ENCODE data around the gene PSD4.

Gene PSD4

GRCh38 chr2:113167962-113168340, 5.8 kb upstream of the PSD4 start:
- DNase-seq (ENCODE audit: low read depth) = no peak

- no peak for DNase-seq (ENCODE audit: low read depth)
Observed at GRCh38 chr2:113169002-113169530, 4.7 kb upstream of the PSD4 start.

GRCh38 chr2:113169586-113169985, 4.2 kb upstream of the PSD4 start:
- DNase-seq (ENCODE audit: low read depth) = no peak

DNA sequence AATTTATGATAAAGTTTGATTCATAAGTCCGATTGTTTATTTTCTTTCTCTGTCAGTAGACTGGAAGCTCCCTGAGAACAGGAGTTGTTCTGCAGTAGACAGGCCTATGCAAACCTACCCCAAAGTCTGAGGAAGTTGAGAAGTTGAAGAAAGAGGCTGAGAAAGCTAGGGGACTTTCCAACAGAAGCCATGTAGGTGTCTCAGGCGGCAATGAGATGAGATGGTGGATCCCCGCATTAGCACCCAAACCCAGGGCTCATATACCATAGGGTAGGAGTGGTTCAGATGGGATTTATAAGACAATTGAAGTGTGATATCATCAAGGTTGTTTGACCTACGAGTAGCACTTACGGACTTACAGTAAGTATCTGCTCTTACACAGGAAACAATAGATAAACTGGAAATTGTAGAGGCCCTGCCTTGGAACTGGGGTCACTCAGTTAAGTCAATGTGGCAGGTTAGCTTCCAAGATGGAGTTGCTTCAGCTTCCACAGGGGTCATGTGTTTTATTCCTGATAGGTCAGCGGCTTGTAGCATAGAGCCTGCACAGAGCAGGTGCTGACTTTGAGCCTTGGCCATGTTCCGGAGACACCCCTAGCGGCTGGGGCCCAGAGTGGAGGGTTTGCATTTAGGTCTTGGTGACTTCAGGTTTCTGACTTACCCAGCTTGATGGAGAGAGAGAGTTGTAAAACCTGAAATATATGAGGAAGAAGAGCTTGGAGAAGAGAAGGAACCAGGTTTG, 2.3 kb upstream of the PSD4 start:
- no peak for DNase-seq (ENCODE audit: low read depth)

- DNase-seq (ENCODE audit: low read depth) = no peak
Observed at GRCh38 chr2:113172721-113173541, 840 bp upstream of the PSD4 start.

DNA sequence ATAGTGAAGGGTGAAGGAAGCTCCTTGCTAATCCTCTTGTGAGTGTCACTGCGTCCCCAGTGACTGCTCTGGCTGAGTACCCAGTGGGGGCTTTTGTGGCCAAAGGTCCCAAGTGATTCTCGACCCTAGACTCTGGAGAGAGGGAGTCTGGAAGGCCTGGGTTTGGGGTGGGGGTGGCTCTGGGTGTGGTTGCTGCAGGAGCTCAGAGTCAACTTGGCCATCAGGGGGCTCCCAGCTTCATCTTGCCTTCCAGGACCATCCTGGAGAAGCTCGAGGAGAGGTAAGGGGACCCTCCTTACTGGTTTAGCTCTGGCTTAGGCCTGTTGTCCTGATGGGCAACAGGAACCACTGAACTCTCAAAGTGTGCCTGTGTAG, 592 bp downstream of the PSD4 start:
- no peak for DNase-seq (ENCODE audit: low read depth)

GRCh38 chr2:113175042-113175628, 1.4 kb downstream of the PSD4 start:
- DNase-seq (ENCODE audit: low read depth) = no peak

DNA sequence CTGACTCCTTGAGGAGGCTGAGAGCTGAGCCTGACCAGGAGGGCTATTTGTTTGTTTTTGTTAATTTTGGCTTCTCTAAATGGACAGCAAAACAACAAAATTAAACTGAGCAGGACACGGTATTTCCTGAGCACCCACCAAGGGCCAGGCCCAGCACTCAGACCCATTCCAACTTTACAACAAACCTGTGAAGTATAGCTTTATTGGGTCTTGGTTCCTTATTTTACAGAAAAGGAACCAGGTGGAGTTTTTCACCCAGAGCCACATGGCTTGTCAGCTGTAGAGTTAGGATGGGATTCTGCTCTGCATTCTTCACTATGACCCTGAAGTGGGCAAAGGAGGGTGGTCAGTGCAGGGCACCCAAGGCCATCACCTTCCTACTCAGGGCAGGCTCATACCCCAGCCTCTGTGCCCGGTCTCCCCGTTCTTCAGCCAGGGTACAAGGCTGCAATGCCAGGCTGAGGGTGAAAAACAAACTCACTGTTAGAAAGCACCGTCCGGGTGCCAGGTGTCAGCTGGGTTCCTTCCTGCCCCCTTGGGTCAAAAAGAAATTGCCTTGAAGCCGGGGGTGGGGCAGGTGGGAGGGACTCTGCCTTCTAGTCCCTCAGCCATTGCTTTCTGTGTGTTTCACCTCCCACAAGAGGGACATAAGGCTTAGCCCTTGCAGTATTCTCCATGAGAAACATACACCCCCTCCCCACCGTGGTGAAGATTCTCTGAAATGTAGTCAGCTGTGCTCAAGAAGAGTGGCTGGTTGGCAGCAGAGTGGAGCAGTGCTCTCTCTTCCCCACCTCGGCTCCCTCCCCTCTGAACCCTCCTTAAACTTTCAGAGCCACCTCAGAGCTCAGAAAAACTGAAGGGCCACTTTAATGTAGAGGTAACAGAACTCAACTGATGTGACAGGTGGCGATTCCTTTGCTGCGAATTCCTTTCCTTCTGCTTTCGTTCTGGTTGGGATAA, 2.2 kb downstream of the PSD4 start:
- DNase-seq (ENCODE audit: low read depth) = no peak

- DNase-seq (ENCODE audit: low read depth) = no peak
Observed at GRCh38 chr2:113176696-113177355, 3.1 kb downstream of the PSD4 start.

- no peak for DNase-seq (ENCODE audit: low read depth)
Observed at GRCh38 chr2:113178069-113178746, 4.4 kb downstream of the PSD4 start.

GRCh38 chr2:113178891-113179290, 5.1 kb downstream of the PSD4 start:
- DNase-seq (ENCODE audit: low read depth) = no peak

DNA sequence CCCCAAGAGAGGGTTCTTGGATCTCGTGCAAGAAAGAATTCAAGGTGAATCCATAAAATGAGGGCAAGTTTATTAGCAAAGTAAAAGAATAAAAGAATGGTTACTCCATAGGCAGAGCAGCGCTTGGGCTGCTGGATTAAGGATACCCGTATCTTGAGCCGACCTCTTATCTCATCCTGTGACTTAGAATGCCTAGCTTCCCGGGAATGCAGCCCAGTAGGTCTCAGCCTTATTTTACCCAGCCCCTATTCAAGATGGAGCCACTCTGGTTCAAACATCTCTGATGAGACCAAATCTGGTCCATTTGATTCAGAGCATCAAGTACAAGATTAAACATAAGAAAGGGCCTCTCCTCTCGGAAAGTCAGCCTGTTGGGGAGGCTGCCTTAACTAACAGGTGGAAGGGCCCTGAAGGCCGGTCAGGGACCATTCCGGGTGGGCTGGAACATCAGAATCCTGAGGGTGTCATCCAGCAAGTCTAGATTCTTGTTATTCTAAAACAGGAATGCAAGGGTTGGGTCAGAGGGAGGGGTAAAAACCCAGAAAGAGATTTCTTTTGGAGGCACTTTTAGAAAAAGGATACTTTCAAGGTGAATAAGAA, 5.8 kb downstream of the PSD4 start:
- no peak for DNase-seq (ENCODE audit: low read depth)

GRCh38 chr2:113180131-113180946, 6.6 kb downstream of the PSD4 start:
- no peak for DNase-seq (ENCODE audit: low read depth)

- no peak for DNase-seq (ENCODE audit: low read depth)
Observed at GRCh38 chr2:113181258-113182051, 7.7 kb downstream of the PSD4 start.

- no peak for DNase-seq (ENCODE audit: low read depth)
Observed at GRCh38 chr2:113182471-113183260, 8.9 kb downstream of the PSD4 start.

- DNase-seq (ENCODE audit: low read depth) = no peak
Observed at GRCh38 chr2:113183264-113183663, 9.5 kb downstream of the PSD4 start.

- no peak for DNase-seq (ENCODE audit: low read depth)
Observed at GRCh38 chr2:113183703-113184102, 9.9 kb downstream of the PSD4 start.

Measured in GM04503 (cell line).